Measurements from ENCODE around the gene PNPLA3. TPM values are rescaled to one million over a fixed set of nuclear protein-coding genes. Genes with fewer than 3 reads are reported as not detected.

PNPLA3 gene
- total RNA-seq, 1 experiment from 2014 or later = 19.8 TPM

GRCh38 chr22:43971112-43971511, 47.5 kb downstream of the PNPLA3 start:
- Mint-ChIP-seq H3K9me3 (no peaks in the 10 kb centered on the region), H3K27ac (no peak overlapping the region), H3K4me1 (no peaks in the 10 kb centered on the region), H3K36me3 (peaks cover 65% of the 10 kb centered on the region), H3K27me3 (ENCODE audit: low read depth) (no peaks in the 10 kb centered on the region), H3K4me3 (no peak overlapping the region)
- CTCF ChIA-PET = interaction anchor here (0.9 kb wide), 1 partner anchor 22 kb away, joined by 4 read pairs; no protein-coding TSS in a partner anchor
- TF ChIP-seq ZNF532 (CRISPR knock-in tag; IDR thresholded peaks at IDR 0.05; ENCODE audit: borderline replicate concordance) (no peak), CBFB (CRISPR knock-in tag; IDR thresholded peaks at IDR 0.05; ENCODE audit: low read depth) (no peak)
- POLR2A ChIA-PET = no interaction called here
- DNase-seq (ENCODE audit: low spot score) = no peak
- ATAC-seq = no peak

DNA sequence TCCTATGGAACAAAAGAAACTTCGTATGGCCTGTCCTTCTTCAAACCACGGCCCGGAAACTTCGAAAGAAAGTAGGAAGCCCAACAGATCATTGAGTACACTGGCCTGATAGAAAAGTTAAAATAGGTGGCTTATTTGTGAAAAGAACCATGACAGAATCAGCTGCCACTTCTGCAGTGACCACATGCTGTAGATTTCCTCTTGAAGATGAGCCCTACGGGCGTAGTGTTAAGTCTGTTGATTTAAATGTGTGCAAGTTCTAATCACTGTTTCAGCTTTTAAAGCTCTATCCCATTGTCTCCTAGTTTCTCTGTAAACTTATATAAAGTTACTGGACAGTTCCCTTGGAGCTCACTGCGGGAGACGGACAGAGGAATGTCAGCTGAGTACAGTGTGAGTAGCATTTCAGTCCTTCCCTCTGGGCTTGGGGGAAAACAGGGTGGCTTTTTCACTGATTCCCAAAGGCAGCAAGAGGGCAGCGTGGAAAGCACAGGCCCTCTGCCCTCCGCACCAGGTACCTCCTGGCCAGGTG, 49.4 kb downstream of the PNPLA3 start:
- peaks cover 66% of the 10 kb centered on the region for H3K36me3 Mint-ChIP-seq
- H3K4me3 Mint-ChIP-seq = no peak overlapping the region
- H3K9me3 Mint-ChIP-seq = no peaks in the 10 kb centered on the region
- ChIA-PET POLR2A (no interaction called here), CTCF (interaction anchor here (1.5 kb wide), 1 partner anchor 27 kb away, joined by 4 read pairs; no protein-coding TSS in a partner anchor)
- no peaks in the 10 kb centered on the region for H3K27me3 Mint-ChIP-seq (ENCODE audit: low read depth)
- no peak for ATAC-seq
- H3K4me1 Mint-ChIP-seq = no peaks in the 10 kb centered on the region
- no peak for DNase-seq (ENCODE audit: low spot score)
- TF ChIP-seq, protein P1, sequence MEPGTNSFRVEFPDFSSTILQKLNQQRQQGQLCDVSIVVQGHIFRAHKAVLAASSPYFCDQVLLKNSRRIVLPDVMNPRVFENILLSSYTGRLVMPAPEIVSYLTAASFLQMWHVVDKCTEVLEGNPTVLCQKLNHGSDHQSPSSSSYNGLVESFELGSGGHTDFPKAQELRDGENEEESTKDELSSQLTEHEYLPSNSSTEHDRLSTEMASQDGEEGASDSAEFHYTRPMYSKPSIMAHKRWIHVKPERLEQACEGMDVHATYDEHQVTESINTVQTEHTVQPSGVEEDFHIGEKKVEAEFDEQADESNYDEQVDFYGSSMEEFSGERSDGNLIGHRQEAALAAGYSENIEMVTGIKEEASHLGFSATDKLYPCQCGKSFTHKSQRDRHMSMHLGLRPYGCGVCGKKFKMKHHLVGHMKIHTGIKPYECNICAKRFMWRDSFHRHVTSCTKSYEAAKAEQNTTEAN (CRISPR knock-in tag; IDR thresholded peaks at IDR 0.05) = no peak
- no peak for TF ChIP-seq ATF1 (CRISPR knock-in tag; IDR thresholded peaks at IDR 0.05)
- no peak overlapping the region for H3K27ac Mint-ChIP-seq

DNA sequence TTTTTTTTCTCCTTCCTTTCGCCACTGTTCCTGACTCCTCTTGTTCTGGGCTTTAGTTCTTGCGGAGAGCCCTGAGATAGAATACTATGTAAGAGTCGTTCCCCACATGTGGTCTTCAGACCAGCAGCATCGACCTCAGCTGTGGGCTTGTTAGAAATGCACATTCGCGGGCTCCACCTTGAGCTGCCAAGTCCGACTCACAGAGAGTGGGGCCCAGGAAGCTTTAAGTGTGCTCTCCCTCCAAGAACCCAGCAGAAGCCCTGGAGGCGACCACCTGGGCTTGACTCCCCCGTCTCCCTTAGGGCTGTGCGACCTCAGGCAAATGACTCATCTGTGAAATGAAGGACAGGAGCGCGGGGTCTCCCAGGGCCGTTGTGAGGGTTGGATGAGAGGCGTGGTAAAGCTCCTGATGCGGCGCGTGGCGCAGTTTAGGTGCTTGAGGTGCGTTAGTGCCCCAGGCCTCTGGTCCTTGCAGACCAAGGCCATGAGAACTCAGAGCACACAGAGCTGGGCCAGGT, 50.5 kb downstream of the PNPLA3 start:
- no peak overlapping the region for H3K27ac Mint-ChIP-seq
- CTCF ChIA-PET = interaction anchor here (1.5 kb wide), 1 partner anchor 28 kb away, joined by 4 read pairs; no protein-coding TSS in a partner anchor
- ATAC-seq (no peak), DNase-seq (ENCODE audit: low spot score) (no peak)
- no peaks in the 10 kb centered on the region for H3K9me3 Mint-ChIP-seq
- no peaks in the 10 kb centered on the region for H3K4me1 Mint-ChIP-seq
- H3K27me3 Mint-ChIP-seq (ENCODE audit: low read depth) = no peaks in the 10 kb centered on the region
- POLR2A ChIA-PET = no interaction called here
- H3K4me3 Mint-ChIP-seq = no peak overlapping the region
- peaks cover 65% of the 10 kb centered on the region for H3K36me3 Mint-ChIP-seq
- TF ChIP-seq SMAD3 (CRISPR knock-in tag; IDR thresholded peaks at IDR 0.05; ENCODE audit: borderline replicate concordance) (no peak), USF2 (CRISPR knock-in tag; IDR thresholded peaks at IDR 0.05) (no peak), PREB (CRISPR knock-in tag; IDR thresholded peaks at IDR 0.05; ENCODE audit: borderline replicate concordance) (no peak), ZBTB21 (CRISPR knock-in tag; IDR thresholded peaks at IDR 0.05; ENCODE audit: borderline replicate concordance) (no peak), ZNF416 (CRISPR knock-in tag; IDR thresholded peaks at IDR 0.05) (no peak), ZNF263 (CRISPR knock-in tag; IDR thresholded peaks at IDR 0.05; ENCODE audit: low read depth) (no peak), MAX (CRISPR knock-in tag; IDR thresholded peaks at IDR 0.05) (no peak), MYBL2 (CRISPR knock-in tag; IDR thresholded peaks at IDR 0.05) (no peak)
- TF ChIP-seq, protein P2, sequence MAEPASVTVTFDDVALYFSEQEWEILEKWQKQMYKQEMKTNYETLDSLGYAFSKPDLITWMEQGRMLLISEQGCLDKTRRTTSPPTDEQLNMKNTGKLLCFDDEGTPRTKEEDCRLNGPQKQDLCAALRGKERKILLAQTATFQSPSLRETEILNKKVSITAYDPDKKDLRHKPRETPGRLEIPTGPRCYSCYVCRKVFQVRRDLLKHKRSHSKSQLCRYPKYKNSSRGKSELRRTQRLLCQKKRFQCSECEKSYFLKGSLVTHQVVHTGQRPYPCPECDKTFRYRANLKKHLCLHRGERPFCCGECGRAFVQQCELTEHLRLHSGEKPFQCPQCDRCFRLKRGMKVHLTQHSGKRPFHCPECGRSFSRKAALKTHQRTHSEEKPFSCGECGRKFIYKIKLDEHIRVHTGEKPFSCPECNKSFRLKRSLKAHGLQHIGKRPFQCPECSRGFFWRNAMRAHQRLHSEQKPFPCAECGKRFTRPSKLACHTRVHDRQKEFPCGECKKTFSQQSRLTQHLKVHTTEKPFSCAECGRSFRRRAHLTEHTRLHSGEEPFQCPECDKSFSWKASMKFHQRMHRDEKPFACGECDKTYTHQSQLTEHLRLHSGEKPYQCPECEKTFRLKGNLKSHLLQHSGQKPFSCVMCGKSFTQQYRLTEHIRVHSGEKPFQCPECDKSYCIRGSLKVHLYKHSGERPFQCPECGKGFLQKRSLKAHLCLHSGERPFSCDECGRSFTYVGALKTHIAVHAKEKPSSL (CRISPR knock-in tag; conservative IDR thresholded peaks at IDR 0.05) = no peak
- TF ChIP-seq, protein P3, sequence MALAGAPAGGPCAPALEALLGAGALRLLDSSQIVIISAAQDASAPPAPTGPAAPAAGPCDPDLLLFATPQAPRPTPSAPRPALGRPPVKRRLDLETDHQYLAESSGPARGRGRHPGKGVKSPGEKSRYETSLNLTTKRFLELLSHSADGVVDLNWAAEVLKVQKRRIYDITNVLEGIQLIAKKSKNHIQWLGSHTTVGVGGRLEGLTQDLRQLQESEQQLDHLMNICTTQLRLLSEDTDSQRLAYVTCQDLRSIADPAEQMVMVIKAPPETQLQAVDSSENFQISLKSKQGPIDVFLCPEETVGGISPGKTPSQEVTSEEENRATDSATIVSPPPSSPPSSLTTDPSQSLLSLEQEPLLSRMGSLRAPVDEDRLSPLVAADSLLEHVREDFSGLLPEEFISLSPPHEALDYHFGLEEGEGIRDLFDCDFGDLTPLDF (CRISPR knock-in tag; IDR thresholded peaks at IDR 0.05) = no peak
- TF ChIP-seq, protein P1 (CRISPR knock-in tag; IDR thresholded peaks at IDR 0.05) = no peak
- TF ChIP-seq, protein P4, sequence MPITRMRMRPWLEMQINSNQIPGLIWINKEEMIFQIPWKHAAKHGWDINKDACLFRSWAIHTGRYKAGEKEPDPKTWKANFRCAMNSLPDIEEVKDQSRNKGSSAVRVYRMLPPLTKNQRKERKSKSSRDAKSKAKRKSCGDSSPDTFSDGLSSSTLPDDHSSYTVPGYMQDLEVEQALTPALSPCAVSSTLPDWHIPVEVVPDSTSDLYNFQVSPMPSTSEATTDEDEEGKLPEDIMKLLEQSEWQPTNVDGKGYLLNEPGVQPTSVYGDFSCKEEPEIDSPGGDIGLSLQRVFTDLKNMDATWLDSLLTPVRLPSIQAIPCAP (CRISPR knock-in tag; IDR thresholded peaks at IDR 0.05) = no peak
